Middle frontal gyrus (tissue), 1 donor: ENCODE results near the gene BSG.
"Not testable (repeated sequence)": the region's sequence is repeated elsewhere in the genome, so short reads cannot be mapped to it uniquely, and the experiment has no call there.

Source experiments
- DNase-seq: peaks from one replicate; pipeline ENCODE4 v3.0.0-alpha.2; 2015; ENCODE audit warnings: low spot score; ENCODE audit errors: extremely low spot score

The BSG gene

DNA sequence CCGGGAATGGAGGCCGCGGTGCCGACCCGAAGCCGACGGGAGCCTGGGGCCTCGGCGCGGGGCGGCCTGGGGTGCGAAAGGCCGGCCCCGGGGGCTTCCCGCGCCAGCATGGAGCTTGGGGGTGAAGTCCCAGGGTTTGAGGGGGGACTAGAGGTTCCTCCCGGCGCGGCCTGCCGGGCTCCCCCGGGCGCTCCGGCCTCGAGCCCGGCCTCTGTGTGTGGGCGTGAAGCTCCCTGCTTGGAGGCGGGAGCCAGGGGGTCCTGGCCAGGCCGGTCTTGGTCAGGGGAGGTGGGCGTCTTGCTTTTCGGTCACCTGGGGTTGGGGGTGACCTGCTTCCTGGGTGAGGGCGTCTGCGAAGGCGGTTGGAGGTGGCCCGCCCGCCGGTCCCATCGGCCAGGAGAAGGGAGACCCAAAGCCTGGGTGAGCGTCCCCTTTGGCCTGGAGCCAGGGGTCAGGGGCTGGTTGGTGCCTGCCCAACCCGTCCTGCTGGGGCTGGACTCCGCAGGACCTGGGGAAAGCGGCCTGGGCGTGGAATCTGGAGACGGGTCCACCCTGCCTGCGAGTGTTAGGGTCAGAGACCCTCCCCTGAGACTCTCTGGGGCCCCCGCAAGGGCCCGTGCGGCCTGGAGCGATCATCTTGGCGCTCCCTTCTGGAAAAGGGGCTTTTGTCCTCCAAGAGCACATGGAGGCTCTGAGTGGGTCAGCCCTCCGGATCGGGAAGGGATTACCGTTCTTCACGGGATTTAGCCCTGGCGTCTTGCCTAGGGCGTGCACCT, 535 bp downstream of the BSG start:
- no peak for DNase-seq

DNA sequence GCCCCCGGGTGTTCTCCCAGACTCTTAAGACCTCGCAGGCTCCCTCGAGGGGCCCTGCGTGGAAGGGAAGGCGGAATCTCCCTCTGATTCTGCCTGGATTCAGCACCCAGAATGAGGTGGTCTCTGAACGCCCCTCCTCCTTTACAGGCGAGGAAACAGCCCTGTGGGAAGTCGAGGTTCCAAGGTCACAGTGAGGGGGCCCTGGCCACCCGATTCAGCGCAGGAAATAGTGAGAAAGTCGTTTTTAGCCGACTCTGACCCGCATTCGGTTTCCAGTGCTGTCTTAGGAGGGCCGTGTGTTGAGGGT, 1.1 kb downstream of the BSG start:
- no peak for DNase-seq

DNA sequence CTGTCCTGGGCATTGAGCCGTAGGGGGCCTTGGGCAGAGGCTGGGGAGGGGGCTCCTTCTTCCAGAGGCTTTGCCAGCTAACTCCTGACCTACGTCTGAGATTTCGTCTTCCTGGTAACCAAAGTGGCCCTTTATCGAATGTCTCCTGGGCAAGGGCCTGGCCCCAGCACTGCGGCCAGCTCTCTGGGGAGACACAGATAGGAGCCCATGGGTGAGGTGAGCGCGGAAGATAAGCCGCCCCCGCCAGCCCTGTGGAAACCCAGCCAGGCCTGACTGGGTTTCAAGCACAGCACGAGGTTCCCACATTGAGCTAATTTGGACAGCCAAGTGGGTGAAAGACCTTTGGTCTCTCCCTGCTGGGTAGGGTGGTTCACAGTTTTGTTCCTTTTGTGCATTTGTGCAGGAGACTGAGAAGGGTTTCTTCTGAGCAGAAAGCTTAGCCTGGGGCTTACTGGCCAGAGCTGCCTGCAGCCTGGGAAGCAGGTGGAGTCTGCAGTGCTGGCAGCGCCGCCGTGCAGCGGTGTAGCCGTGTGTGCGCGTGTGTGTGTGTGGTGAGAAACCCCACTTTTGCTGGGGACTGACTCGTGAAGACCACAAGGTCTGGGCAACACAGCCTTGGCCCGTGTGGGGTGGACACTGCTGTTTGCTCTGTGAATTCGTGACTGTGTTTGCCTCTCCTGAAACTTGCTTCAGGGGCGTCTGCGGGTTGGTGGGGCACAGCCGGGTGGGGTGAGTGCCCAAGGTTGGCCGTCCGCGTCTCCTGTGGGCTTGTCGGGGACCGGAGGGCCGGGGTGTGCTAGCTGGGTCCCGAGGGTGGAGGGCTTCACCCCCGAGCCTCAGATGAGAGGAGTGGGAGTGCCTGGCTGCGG, 2.5 kb downstream of the BSG start:
- no peak for DNase-seq

DNA sequence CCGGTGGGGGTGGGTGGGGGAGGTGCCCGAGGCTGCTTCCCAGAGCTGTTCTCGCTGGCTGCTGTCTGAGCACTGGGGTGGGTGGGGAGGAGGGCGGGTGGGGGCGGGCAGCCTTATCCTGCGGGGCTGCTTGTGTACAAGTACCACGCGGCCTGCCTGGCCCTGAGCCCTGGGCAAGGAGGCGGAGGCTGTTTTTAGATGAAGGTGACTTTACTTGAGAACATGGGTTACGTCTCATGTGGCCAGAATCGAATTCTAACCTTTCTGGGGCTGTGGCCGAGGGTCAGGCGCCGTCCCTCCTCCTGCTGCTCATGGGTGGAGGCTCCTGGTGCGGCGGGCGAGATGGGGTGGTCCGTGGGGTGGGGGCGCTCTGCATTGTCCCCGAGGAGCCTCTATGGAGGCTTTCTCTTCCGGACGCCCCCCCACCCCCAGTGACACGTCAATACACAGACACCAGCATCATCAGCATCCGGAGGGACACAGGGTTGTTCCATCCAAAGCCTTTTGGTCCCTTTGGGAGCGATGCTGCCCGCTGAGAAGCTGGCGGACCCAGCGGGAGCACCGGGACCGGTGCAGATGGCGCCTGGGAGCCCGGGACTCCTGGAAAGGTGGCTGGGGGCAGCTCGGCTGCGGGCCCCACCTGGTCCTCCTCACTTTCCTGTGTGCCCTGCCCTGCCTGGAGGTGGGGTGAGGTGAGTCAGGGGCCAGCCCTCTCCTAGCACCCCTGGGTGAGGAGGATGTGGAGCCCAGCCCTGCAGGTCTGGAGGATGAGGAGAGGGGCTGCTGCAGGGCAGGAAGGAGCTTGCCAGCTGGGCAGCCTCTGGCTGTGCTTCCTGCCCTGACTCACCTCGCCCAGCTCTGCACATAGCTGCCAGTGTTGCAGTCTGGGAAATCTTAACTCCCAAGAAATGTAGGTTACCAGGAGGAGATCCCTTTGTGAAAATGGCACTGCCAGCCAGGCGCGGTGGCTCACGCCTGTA, 3.4 kb downstream of the BSG start:
- no peak for DNase-seq

DNA sequence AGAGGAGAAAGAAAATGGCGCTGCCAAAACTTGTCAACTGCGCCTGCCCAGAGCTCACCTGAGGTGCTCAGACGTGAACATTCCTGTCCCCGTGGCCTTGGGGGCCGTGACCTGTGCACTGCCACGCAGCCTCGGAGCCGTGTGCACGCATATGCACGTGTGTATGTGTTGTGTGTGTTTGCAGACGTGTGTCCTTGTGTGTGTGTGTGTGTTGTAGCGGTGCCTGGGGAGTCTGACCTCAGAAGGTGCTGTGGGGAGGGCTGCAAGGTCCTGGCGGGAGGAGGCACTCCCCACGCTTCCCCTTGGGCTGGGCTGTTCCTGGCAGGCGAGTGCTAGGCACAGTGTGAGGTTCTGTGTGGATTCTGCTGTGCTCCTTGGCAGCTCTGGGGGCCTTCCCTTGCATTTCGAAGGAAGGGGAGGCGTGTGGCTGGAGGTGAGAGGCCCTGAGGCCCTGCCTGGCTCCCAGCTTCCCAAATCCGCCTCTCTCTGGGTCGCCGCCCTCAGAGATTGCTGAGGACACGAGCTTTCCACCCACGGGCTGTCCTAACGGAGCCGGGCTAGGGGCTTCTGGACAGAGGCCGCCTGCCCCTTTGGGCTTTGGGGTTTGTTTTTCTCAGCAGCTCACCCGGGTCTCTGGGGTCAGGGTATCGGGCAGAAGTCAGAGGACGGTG, 4.5 kb downstream of the BSG start:
- no peak for DNase-seq

DNA sequence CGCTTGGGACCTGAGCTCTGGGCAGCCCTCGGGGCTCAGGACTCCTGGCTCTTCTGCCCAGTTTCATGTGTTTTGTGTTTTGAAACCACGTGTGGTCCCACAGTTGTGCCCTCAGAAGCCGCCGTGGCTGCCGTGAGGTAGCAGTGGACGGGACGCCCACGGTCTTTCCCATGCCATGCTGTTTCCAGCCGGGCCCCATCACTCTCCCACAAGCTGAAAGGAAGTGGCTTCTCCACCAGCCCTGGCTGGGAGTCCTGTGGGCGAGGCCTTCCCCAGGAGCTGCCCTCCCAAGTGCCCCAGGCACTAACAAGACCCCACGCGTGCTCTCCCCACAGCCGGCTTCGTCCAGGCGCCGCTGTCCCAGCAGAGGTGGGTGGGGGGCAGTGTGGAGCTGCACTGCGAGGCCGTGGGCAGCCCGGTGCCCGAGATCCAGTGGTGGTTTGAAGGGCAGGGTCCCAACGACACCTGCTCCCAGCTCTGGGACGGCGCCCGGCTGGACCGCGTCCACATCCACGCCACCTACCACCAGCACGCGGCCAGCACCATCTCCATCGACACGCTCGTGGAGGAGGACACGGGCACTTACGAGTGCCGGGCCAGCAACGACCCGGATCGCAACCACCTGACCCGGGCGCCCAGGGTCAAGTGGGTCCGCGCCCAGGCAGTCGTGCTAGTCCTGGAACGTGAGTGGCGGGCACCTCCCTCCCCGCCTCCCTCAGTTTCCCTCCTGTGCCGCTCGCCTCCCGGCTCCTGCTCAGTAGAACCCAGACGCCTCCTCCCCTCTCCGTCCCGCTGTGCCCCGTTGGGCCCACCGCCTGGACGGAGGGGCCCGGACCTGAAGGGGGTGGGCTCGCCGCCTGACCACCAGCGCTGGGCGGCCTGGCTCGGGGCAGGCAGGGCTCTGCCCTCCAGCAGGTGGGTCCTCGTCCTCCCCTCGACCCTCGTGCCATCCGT, 5.3 kb downstream of the BSG start:
- no peak for DNase-seq

DNA sequence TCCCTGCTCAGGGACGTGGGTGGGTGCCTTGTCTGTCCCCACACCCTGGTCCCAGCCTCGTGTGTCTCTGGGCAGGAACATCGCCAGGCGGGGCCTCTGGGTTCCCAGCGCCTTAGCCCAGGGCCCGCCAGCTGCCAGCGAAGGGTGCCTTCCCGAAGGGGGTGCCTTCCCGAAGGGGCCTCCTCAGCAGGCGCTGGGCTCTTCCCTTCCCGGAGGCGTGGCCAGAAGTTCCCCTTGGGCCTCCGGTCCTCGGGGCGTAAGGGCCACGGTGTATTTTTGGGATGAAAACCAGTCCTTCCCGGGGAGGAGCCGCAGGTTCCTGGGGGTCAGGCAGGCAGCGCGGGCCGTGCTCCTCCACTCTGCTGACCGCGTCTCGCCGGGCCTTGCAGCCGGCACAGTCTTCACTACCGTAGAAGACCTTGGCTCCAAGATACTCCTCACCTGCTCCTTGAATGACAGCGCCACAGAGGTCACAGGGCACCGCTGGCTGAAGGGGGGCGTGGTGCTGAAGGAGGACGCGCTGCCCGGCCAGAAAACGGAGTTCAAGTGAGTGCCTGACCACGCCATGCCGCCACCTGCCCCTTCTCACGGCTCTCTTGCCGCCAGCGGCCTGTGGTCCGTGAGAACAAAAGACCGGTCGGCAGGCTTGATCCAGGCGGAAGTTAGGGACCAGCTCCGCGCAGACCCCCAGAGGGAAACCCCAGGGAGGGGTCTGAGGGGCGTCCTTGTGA, 6.9 kb downstream of the BSG start:
- no peak for DNase-seq

DNA sequence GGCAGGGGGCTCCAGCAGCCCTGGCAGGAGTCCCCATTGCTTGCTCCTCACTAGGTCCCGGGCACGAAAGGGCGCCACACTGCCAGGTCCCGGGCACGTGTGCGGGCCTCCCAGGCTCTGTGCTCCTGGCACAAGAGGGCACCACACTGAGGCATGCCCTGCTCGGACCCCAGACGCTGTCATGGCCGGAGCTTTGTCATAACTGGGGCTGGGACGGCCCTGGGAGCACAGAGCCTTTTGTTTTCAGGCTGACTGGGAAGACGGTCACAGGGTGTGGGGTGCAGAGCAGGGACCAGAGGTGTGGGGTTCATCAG, 7.4 kb downstream of the BSG start:
- no peak for DNase-seq

DNA sequence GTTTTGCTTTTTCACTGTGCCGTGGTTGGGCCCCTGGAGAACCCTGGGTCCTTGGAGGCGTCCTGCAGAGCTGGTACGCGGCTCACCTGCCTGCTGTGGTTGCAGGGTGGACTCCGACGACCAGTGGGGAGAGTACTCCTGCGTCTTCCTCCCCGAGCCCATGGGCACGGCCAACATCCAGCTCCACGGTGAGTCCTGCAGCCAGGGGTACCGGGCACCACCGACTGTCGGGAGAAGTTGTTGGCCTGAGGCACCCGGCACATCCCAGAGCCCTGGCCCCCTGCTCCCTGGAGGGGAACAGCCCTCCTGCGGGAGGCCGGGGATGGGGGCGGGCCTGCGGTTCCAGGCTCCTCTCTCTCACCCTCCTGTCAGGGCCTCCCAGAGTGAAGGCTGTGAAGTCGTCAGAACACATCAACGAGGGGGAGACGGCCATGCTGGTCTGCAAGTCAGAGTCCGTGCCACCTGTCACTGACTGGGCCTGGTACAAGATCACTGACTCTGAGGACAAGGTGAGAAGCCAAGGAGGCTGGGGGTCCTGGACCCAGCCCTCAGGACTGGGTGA, 8.0 kb downstream of the BSG start:
- DNase-seq = no peak

DNA sequence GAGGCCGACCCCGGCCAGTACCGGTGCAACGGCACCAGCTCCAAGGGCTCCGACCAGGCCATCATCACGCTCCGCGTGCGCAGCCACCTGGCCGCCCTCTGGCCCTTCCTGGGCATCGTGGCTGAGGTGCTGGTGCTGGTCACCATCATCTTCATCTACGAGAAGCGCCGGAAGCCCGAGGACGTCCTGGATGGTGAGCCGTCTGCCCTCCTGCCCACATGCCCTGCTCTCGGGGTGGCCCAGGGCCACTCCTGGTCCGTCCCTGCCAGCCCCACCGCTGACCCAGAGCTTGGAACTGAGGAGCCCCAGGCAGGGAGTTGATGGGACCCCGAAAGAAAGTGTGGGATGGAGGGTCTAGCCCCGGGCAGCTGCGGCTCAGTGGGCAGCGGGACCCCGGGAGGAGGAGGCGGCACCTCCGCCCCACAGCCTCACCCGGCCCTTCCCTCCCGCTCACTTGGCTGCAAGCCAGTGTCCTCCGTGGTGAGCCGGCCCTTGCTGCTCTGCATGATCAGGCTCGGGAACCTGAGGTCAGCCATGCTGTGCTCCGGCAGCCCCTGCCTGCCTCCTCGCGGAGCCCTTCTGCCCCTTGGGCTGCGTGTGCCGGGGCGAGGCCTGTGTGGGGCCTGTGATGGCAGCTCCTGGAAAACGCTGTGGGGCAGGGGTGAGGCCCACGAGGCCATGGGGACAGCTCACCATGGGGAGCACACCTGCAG, 9.2 kb downstream of the BSG start:
- no peak for DNase-seq

DNA sequence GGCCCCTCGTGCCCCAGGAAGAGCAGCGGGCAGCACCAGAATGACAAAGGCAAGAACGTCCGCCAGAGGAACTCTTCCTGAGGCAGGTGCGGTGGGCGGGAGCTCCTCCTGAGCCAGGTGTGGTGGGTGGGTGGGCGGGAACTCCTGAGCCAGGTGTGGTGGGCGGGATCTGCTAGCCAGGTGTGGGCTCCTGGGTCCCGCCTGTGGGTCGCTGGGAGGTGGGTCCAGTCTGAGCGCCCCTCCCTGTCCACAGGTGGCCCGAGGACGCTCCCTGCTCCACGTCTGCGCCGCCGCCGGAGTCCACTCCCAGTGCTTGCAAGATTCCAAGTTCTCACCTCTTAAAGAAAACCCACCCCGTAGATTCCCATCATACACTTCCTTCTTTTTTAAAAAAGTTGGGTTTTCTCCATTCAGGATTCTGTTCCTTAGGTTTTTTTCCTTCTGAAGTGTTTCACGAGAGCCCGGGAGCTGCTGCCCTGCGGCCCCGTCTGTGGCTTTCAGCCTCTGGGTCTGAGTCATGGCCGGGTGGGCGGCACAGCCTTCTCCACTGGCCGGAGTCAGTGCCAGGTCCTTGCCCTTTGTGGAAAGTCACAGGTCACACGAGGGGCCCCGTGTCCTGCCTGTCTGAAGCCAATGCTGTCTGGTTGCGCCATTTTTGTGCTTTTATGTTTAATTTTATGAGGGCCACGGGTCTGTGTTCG, 10.3 kb downstream of the BSG start:
- DNase-seq = no peak

DNA sequence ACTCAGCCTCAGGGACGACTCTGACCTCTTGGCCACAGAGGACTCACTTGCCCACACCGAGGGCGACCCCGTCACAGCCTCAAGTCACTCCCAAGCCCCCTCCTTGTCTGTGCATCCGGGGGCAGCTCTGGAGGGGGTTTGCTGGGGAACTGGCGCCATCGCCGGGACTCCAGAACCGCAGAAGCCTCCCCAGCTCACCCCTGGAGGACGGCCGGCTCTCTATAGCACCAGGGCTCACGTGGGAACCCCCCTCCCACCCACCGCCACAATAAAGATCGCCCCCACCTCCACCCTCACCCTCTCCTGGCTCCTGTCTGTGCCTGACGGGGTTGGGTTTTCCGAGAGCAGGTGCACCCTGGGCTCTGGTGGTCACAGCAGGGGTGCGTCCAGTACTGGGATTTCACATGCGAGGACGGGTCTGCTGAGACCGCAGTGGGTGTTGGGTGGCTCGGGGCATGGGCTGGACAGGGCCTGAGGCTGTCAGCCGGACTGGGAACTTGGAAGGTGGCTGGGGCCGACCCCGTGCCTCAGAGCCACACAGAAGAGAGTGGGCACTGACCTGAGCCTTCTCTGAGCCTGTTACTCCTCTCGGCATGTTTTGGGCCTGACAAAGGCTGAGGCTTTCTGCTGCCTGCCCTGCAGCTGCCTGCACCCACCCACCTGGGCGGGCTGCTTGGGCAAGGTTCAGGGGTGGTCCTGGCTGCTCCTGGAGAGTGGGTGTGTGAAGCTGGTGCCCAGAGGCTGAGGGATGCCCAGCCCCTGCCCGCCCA, 11.0 kb downstream of the BSG start:
- no peak for DNase-seq

DNA sequence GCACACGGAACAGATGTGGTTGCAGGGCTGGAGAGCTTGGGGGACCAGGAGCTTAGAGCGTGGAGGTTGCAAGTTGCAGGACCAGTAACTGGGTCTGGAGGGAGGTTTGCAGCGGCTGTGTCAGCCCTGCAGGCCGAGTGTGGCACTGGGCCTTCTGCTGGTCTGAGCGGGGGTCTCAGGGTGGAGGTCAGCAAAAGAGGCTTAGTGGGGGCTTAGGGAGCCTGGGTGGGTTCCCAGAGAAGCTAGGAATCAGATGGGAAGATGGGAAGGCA, 11.5 kb downstream of the BSG start:
- no peak for DNase-seq

DNA sequence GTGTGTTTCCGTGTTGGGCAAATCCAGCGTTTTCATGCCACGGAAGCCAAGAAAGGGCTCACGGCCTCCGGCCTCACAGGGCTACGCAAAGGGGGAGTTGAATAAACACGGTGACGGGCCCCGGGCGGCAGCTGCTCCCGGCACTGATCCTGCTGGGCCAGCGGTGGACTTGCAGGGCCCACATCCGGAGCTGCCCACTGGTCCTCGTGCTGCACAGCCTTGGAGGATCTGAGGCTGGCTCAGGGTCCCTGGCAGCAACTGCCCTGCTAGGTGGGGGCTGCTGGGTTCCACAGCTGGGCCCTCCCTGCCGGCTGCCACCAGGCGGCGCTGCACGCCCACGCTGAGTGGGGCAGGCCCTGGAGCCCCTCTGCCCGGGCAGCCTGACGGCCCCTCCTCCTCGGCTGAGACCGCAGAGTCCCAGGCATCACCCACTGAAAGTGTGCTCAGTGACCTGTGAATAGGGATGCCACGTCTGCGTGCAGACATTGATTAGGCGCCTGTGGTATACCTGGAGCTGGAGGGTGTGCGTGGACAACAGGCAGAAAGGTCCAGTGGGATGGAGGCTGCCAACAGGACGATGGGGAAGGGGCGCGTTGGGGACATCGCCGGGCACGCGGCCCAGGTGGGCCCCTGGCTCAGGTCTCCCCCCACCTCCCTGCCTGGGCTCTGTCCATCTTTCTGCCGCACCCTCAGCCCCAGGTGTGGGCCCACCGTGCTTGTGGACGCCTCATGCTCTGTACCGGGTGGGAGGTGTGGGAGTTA, 12.0 kb downstream of the BSG start:
- DNase-seq = no peak

DNA sequence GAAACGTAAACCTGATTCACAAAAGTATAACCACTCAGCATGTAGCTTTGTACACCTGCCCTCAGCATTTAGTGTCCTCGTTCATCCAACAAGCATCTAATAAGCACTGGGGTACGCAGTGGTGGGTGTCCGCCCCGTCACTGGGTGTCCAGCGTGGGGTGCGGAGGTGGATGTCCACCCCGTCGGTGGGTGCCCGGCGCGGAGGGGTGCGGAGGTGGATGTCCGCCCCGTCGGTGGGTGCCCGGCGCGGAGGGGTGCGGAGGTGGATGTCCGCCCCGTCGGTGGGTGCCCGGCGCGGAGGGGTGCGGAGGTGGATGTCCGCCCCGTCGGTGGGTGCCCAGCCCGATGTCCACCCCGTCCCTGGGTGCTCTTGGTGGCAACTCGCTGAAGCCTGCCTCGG, 12.8 kb downstream of the BSG start:
- DNase-seq = not testable (repeated sequence)

DNA sequence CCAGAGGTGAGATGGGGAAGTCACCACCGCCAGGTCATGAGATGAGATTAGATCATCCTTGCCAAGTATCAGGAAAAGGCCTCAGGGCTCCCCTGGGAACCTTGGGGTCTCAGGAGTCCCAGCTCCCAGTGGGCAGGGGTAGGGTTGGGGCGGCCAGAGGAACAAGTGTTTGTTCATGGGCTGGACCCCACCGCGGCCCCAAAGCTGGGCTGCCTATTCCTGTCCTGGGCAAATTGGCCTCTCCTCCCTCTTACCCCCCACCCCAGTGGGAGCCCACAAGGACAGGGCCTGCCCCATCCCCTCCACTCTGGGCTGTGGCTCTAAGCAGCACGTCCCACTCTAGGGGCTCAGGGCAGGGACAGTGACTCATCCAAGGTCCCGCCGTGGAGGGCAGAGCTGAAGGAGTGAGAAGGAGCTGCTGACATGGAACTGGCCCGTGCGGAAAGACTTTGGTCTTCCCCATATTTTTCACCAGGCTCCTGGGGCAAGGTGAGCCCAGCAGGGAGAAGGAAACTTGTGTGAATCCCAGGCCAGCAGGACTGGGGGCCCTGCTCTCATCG, 13.2 kb downstream of the BSG start:
- no peak for DNase-seq
